Measurements from ENCODE around the gene DNAAF9.
"Not testable (repeated sequence)": the region's sequence is repeated elsewhere in the genome, so short reads cannot be mapped to it uniquely, and the experiment has no call there.

Gene DNAAF9

GRCh38 chr20:3407040-3407770 lies at the start of gene DNAAF9:
TSS of gene DNAAF9 (minus strand) at chr20:3407669. CDS start at chr20:3407557, 112 bp downstream.
- H3K4me1 Mint-ChIP-seq (ENCODE audit: low read depth) = peaks cover 31% of the 10 kb centered on the region
- no peaks in the 10 kb centered on the region for H3K9me3 Mint-ChIP-seq (ENCODE audit: low read depth)
- H3K4me3 Mint-ChIP-seq = peak within 1 kb of the TSS; percentile 98
- H3K36me3 Mint-ChIP-seq = no peaks in the 10 kb centered on the region
- peak within 1 kb of the TSS; percentile 92 for H3K27ac Mint-ChIP-seq
- H3K27me3 Mint-ChIP-seq = no peaks in the 10 kb centered on the region

GRCh38 chr20:3456648-3457047 lies 49.2 kb upstream of the DNAAF9 start:
- Mint-ChIP-seq H3K36me3 (no peaks in the 10 kb centered on the region), H3K27me3 (peaks cover 2% of the 10 kb centered on the region), H3K27ac (no peak overlapping the region), H3K4me3 (no peak overlapping the region), H3K9me3 (ENCODE audit: low read depth) (no peaks in the 10 kb centered on the region), H3K4me1 (ENCODE audit: low read depth) (no peaks in the 10 kb centered on the region)

GRCh38 chr20:3454831-3455230 lies 47.4 kb upstream of the DNAAF9 start:
- no peaks in the 10 kb centered on the region for H3K4me1 Mint-ChIP-seq (ENCODE audit: low read depth)
- no peak overlapping the region for H3K27ac Mint-ChIP-seq
- H3K36me3 Mint-ChIP-seq = no peaks in the 10 kb centered on the region
- no peaks in the 10 kb centered on the region for H3K9me3 Mint-ChIP-seq (ENCODE audit: low read depth)
- peaks cover 2% of the 10 kb centered on the region for H3K27me3 Mint-ChIP-seq
- H3K4me3 Mint-ChIP-seq = no peak overlapping the region

GRCh38 chr20:3452690-3453089 lies 45.2 kb upstream of the DNAAF9 start:
- no peaks in the 10 kb centered on the region for H3K9me3 Mint-ChIP-seq (ENCODE audit: low read depth)
- H3K4me3 Mint-ChIP-seq = no peak overlapping the region
- peaks cover 2% of the 10 kb centered on the region for H3K27me3 Mint-ChIP-seq
- H3K4me1 Mint-ChIP-seq (ENCODE audit: low read depth) = no peaks in the 10 kb centered on the region
- no peak overlapping the region for H3K27ac Mint-ChIP-seq
- no peaks in the 10 kb centered on the region for H3K36me3 Mint-ChIP-seq

- Mint-ChIP-seq H3K36me3 (no peaks in the 10 kb centered on the region), H3K27ac (no peak overlapping the region), H3K9me3 (ENCODE audit: low read depth) (no peaks in the 10 kb centered on the region), H3K4me3 (no peak overlapping the region), H3K4me1 (ENCODE audit: low read depth) (no peaks in the 10 kb centered on the region), H3K27me3 (peaks cover 2% of the 10 kb centered on the region)
Observed at GRCh38 chr20:3452136-3452535, 44.7 kb upstream of the DNAAF9 start.

GRCh38 chr20:3449319-3449718 lies 41.9 kb upstream of the DNAAF9 start:
- H3K36me3 Mint-ChIP-seq = no peaks in the 10 kb centered on the region
- no peaks in the 10 kb centered on the region for H3K9me3 Mint-ChIP-seq (ENCODE audit: low read depth)
- H3K4me3 Mint-ChIP-seq = no peak overlapping the region
- no peaks in the 10 kb centered on the region for H3K4me1 Mint-ChIP-seq (ENCODE audit: low read depth)
- no peaks in the 10 kb centered on the region for H3K27me3 Mint-ChIP-seq
- H3K27ac Mint-ChIP-seq = no peak overlapping the region

GRCh38 chr20:3447321-3447720 lies 39.9 kb upstream of the DNAAF9 start:
- Mint-ChIP-seq H3K4me3 (no peak overlapping the region), H3K9me3 (ENCODE audit: low read depth) (no peaks in the 10 kb centered on the region), H3K36me3 (no peaks in the 10 kb centered on the region), H3K27me3 (no peaks in the 10 kb centered on the region), H3K27ac (no peak overlapping the region), H3K4me1 (ENCODE audit: low read depth) (no peaks in the 10 kb centered on the region)

- no peak overlapping the region for H3K27ac Mint-ChIP-seq
- H3K4me3 Mint-ChIP-seq = no peak overlapping the region
- no peaks in the 10 kb centered on the region for H3K27me3 Mint-ChIP-seq
- no peaks in the 10 kb centered on the region for H3K4me1 Mint-ChIP-seq (ENCODE audit: low read depth)
- no peaks in the 10 kb centered on the region for H3K9me3 Mint-ChIP-seq (ENCODE audit: low read depth)
- H3K36me3 Mint-ChIP-seq = no peaks in the 10 kb centered on the region
Observed at GRCh38 chr20:3446779-3447178, 39.3 kb upstream of the DNAAF9 start.

- Mint-ChIP-seq H3K27ac (no peak overlapping the region), H3K27me3 (peaks cover 3% of the 10 kb centered on the region), H3K4me3 (no peak overlapping the region), H3K9me3 (ENCODE audit: low read depth) (no peaks in the 10 kb centered on the region), H3K4me1 (ENCODE audit: low read depth) (no peaks in the 10 kb centered on the region), H3K36me3 (no peaks in the 10 kb centered on the region)
Observed at GRCh38 chr20:3436864-3437574, 29.6 kb upstream of the DNAAF9 start.

GRCh38 chr20:3434232-3434631 lies 26.8 kb upstream of the DNAAF9 start:
- Mint-ChIP-seq H3K27ac (no peak overlapping the region), H3K36me3 (no peaks in the 10 kb centered on the region), H3K9me3 (ENCODE audit: low read depth) (no peaks in the 10 kb centered on the region), H3K4me1 (ENCODE audit: low read depth) (peaks cover 4% of the 10 kb centered on the region), H3K27me3 (peaks cover 6% of the 10 kb centered on the region), H3K4me3 (no peak overlapping the region)

- no peak overlapping the region for H3K27ac Mint-ChIP-seq
- peaks cover 8% of the 10 kb centered on the region for H3K27me3 Mint-ChIP-seq
- no peaks in the 10 kb centered on the region for H3K36me3 Mint-ChIP-seq
- H3K4me1 Mint-ChIP-seq (ENCODE audit: low read depth) = peaks cover 4% of the 10 kb centered on the region
- H3K9me3 Mint-ChIP-seq (ENCODE audit: low read depth) = no peaks in the 10 kb centered on the region
- H3K4me3 Mint-ChIP-seq = no peak overlapping the region
Observed at GRCh38 chr20:3433744-3434143, 26.3 kb upstream of the DNAAF9 start.

GRCh38 chr20:3432844-3433243 lies 25.4 kb upstream of the DNAAF9 start:
- no peaks in the 10 kb centered on the region for H3K9me3 Mint-ChIP-seq (ENCODE audit: low read depth)
- peaks cover 4% of the 10 kb centered on the region for H3K4me1 Mint-ChIP-seq (ENCODE audit: low read depth)
- H3K27ac Mint-ChIP-seq = no peak overlapping the region
- no peaks in the 10 kb centered on the region for H3K36me3 Mint-ChIP-seq
- H3K4me3 Mint-ChIP-seq = no peak overlapping the region
- peaks cover 8% of the 10 kb centered on the region for H3K27me3 Mint-ChIP-seq

GRCh38 chr20:3431109-3431508 lies 23.6 kb upstream of the DNAAF9 start:
- Mint-ChIP-seq H3K9me3 (ENCODE audit: low read depth) (no peaks in the 10 kb centered on the region), H3K27ac (no peak overlapping the region), H3K27me3 (peaks cover 8% of the 10 kb centered on the region), H3K4me3 (no peak overlapping the region), H3K36me3 (no peaks in the 10 kb centered on the region), H3K4me1 (ENCODE audit: low read depth) (peaks cover 4% of the 10 kb centered on the region)

GRCh38 chr20:3430376-3431069 lies 23.1 kb upstream of the DNAAF9 start:
- no peak overlapping the region for H3K4me3 Mint-ChIP-seq
- H3K36me3 Mint-ChIP-seq = no peaks in the 10 kb centered on the region
- H3K27me3 Mint-ChIP-seq = peaks cover 8% of the 10 kb centered on the region
- H3K4me1 Mint-ChIP-seq (ENCODE audit: low read depth) = peaks cover 4% of the 10 kb centered on the region
- H3K9me3 Mint-ChIP-seq (ENCODE audit: low read depth) = no peaks in the 10 kb centered on the region
- no peak overlapping the region for H3K27ac Mint-ChIP-seq

- not testable (repeated sequence) for H3K4me1 Mint-ChIP-seq (ENCODE audit: low read depth); H3K9me3 Mint-ChIP-seq (ENCODE audit: low read depth); H3K4me3 Mint-ChIP-seq; H3K27me3 Mint-ChIP-seq; H3K36me3 Mint-ChIP-seq; H3K27ac Mint-ChIP-seq
Observed at GRCh38 chr20:3426766-3427165, 19.3 kb upstream of the DNAAF9 start.

All from activated naive CD8-positive, alpha-beta T cell (primary cell).